RWPE1 (cell line): Measurements from ENCODE around the gene RAB37.

Experiments
- CTCF ChIA-PET: fragments of 350-600 bp; sonication (Branson Sonifier 250); formaldehyde crosslinking; extraction: SDS; loops from one replicate; lab custom pipeline; 2021; lab: Yijun Ruan, JAX
- POLR2A ChIA-PET: fragments of 400-600 bp; formaldehyde crosslinking; extraction: SDS; loops from one replicate; lab custom pipeline; 2020; ENCODE audit warnings: antibody characterized with exemption; ENCODE audit not compliant: low non-redundant PET; lab: Yijun Ruan, JAX
- DNase-seq: peaks from one replicate; pipeline ENCODE4 v3.0.0; 2012; ENCODE audit warnings: low spot score
- H3K27ac ChIP-seq: fragments of 450-650 bp; 2 replicates; pipeline ENCODE4 v1.5.1; 2017
- TF ChIP-seq, protein P1 (sequence below): fragments of 450-650 bp; conservative IDR thresholded peaks from 2 replicates; pipeline ENCODE4 v1.5.1; 2017; ENCODE audit warnings: low read depth, mild to moderate bottlenecking

Gene RAB37

GRCh38 chr17:74737299-74738050 is 419 bp downstream of the RAB37 start:
- no peak overlapping the region for H3K27ac ChIP-seq
- POLR2A ChIA-PET, result no interaction called here

DNA sequence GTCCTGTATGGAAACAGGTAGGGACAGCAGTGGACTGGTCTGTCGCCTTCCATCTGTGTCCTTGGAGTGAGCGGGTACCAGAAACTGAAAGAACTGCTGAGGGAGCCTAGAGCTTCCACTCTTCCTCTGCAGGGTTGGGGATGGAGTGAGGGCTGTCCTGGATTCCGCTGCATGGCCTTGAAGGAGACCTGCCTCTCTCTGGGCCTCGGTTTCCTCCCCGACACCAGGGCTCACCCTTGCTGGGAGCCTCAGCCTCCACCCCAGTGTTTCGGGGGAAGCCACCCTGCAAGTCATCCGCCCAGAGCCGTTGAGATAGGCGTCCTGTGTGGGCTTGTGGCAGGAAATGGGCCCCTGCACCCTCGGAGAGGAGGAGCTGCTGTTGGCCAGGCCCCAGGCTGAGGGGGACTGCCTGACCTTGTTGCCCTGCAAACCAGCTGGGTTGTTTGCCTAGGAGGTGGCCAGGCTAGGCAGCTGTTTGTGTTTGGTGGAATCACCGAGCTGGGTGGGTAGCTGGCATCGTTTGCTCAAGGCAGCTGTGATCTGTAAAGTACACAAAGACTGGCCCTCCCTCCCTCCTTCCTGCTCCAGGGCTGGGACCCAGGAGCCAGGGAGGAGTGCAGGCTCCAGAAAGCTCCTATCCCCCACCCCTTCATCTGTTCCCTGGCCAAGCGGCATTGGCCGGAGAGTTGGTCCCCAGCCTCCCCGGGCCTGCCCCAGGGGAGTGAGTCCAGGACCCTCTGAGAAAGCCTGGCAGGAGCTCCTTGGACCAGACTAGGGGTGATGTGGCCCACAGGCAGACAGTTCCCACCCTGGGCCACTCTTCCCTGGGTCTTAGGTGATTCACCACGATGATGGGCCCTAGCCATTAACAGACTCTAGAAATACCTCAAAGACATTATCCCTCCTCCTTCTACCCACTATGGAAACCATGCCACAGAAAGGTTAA is 1.3 kb downstream of the RAB37 start:
- H3K27ac ChIP-seq, result no peak overlapping the region
- TF ChIP-seq, protein P1, sequence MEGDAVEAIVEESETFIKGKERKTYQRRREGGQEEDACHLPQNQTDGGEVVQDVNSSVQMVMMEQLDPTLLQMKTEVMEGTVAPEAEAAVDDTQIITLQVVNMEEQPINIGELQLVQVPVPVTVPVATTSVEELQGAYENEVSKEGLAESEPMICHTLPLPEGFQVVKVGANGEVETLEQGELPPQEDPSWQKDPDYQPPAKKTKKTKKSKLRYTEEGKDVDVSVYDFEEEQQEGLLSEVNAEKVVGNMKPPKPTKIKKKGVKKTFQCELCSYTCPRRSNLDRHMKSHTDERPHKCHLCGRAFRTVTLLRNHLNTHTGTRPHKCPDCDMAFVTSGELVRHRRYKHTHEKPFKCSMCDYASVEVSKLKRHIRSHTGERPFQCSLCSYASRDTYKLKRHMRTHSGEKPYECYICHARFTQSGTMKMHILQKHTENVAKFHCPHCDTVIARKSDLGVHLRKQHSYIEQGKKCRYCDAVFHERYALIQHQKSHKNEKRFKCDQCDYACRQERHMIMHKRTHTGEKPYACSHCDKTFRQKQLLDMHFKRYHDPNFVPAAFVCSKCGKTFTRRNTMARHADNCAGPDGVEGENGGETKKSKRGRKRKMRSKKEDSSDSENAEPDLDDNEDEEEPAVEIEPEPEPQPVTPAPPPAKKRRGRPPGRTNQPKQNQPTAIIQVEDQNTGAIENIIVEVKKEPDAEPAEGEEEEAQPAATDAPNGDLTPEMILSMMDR, result no peak
- no peak for DNase-seq
- ChIA-PET POLR2A (no interaction called here), CTCF (interaction anchor here (0.6 to 2.3 kb wide), 9 partner anchors 8 to 119 kb away, joined by 3 to 15 read pairs (median 4); no protein-coding TSS in a partner anchor)

More at GRCh38 chr17:74737299-74738050, 419 bp downstream of the RAB37 start:
- TF ChIP-seq, protein P1, result no peak; the same call in 1 of the 2 replicates
- DNase-seq, result no peak
- CTCF ChIA-PET, result interaction anchor here (0.6 to 2.3 kb wide), 6 partner anchors 9 to 436 kb away, joined by 3 to 15 read pairs (median 4); no protein-coding TSS in a partner anchor

DNA sequence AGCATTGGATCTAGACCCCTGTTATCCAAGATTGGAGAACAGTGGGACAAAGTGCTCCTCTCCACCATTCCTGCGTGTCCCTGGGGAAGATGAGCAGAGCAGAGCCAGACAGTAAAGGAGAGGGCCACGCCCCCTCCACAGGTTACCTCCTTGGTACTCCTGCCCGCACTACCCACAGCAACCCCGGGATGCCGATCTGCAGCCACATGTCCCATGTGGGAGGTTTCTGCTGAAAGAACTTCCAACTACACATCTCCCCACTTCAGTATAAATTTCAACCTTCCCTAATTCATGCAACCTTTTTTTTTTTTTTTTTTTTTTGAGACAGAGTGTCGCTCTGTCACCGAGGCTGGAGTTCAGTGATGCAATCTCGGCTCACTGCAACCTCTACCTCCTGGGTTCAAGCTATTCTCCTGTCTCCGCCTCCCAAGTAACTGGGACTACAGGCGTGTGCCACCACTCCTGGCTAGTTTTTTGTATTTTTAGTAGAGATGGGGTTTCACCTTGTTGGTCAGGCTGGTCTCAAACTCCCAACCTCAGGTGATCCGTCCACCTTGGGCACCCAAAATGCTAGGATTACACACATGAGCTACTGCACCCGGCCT is 2.3 kb downstream of the RAB37 start:
- no peak overlapping the region for H3K27ac ChIP-seq
- CTCF ChIA-PET, result interaction anchor here (0.7 kb wide), 1 partner anchor 84 kb away, joined by 3 read pairs; no protein-coding TSS in a partner anchor
- POLR2A ChIA-PET, result no interaction called here

GRCh38 chr17:74740173-74740572 is 3.1 kb downstream of the RAB37 start:
- ChIA-PET CTCF (no interaction called here), POLR2A (no interaction called here)
- TF ChIP-seq, protein P1, result no peak
- H3K27ac ChIP-seq, result no peak overlapping the region
- DNase-seq, result no peak

More for the DNA sequence above, 2.3 kb downstream of the RAB37 start:
- TF ChIP-seq, protein P1, result no peak
- no peak for DNase-seq

DNA sequence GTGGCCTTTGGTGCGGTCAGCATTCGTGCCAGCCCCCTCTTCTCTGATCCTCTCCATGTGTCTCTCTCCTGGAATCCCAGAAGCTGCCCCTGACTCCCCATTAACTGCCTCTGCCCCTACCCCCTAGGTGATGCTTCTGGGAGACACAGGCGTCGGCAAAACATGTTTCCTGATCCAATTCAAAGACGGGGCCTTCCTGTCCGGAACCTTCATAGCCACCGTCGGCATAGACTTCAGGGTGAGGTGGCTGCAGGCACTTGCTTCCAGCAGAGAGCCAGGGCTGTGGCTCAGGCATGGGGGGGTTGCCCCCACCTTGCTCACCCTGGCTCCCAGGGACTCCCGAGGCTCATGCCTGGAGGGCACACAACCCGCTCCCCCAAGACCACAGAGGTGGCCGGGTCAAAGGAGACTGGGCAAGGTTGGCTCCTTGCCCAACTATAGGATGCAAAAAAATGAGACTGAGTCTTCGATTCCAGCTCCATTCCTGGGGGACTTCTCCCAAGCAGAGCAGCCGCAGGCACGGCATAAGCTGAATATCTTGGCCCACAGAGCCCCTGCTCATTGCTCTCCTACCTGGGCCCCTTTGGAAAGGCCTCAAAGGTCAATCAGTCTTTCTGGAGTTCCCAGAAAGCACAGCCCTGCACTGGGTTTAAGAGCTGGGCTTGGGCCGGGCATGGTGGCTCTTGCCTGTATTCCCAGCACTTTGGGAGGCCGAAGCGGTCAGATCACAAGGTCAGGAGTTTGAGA is 3.8 kb downstream of the RAB37 start:
- TF ChIP-seq, protein P1, result no peak
- ChIA-PET CTCF (interaction anchor here (0.6 to 2.2 kb wide), 4 partner anchors 39 to 267 kb away, joined by 3 to 12 read pairs (median 4); no protein-coding TSS in a partner anchor), POLR2A (no interaction called here)
- no peak for DNase-seq
- H3K27ac ChIP-seq, result no peak overlapping the region
